SK-N-SH treated with all-trans-retinoic acid at 6 μM for 48 hours (cell line): ENCODE measurements around the gene KLC1.

Source experiments
- CREB5 ChIP-seq: fragments of 250-450 bp; sonication (Bioruptor Pico); IDR thresholded peaks from 2 replicates; pipeline ENCODE4 v1.5.1; 2020; ENCODE audit warnings: low read depth, mild to moderate bottlenecking, moderate library complexity
- CSDC2 ChIP-seq: fragments of 250-450 bp; sonication (Bioruptor Pico); IDR thresholded peaks from 2 replicates; pipeline ENCODE4 v1.5.0; 2020; ENCODE audit warnings: mild to moderate bottlenecking, moderate library complexity
- ISL1 ChIP-seq: fragments of 250-450 bp; sonication (Bioruptor Pico); IDR thresholded peaks from 2 replicates; pipeline ENCODE4 v2.1.2; 2022; ENCODE audit warnings: mild to moderate bottlenecking, moderate library complexity
- PATZ1 ChIP-seq: fragments of 250-450 bp; sonication (Bioruptor Pico); IDR thresholded peaks from 2 replicates; pipeline ENCODE4 v1.8.0; 2020; ENCODE audit warnings: mild to moderate bottlenecking, moderate library complexity, borderline replicate concordance
- RARB ChIP-seq: fragments of 250-450 bp; sonication (Bioruptor Pico); IDR thresholded peaks from 2 replicates; pipeline ENCODE4 v1.8.0; 2021; ENCODE audit warnings: mild to moderate bottlenecking, moderate library complexity
- SNAI2 ChIP-seq: fragments of 250-450 bp; sonication (Bioruptor Pico); IDR thresholded peaks from 2 replicates; pipeline ENCODE4 v1.5.0; 2020; ENCODE audit warnings: mild to moderate bottlenecking, moderate library complexity
- TCF4 ChIP-seq: fragments of 250-450 bp; sonication (Bioruptor Pico); IDR thresholded peaks from 2 replicates; pipeline ENCODE4 v1.8.0; 2021; ENCODE audit warnings: mild to moderate bottlenecking, moderate library complexity, borderline replicate concordance
- TSHZ2 ChIP-seq: fragments of 250-450 bp; sonication (Bioruptor Pico); IDR thresholded peaks from 2 replicates; pipeline ENCODE4 v1.5.0; 2020; ENCODE audit warnings: mild to moderate bottlenecking, moderate library complexity
- ZC3H10 ChIP-seq: fragments of 250-450 bp; sonication (Bioruptor Pico); IDR thresholded peaks from 2 replicates; pipeline ENCODE4 v1.5.1; 2021; ENCODE audit warnings: mild to moderate bottlenecking, moderate library complexity
- ZFP3 ChIP-seq: fragments of 250-450 bp; sonication (Bioruptor Pico); IDR thresholded peaks from 2 replicates; pipeline ENCODE4 v1.5.0; 2020; ENCODE audit warnings: mild to moderate bottlenecking, moderate library complexity
- ZFP30 ChIP-seq: fragments of 450-650 bp; formaldehyde crosslinking; IDR thresholded peaks from 2 replicates; pipeline ENCODE4 v1.5.0; 2022; ENCODE audit warnings: mild to moderate bottlenecking, moderate library complexity
- ZNF565 ChIP-seq: fragments of 450-650 bp; formaldehyde crosslinking; conservative IDR thresholded peaks from 2 replicates; pipeline ENCODE4 v1.5.0; 2020; ENCODE audit warnings: low read depth, mild to moderate bottlenecking, moderate library complexity
- ZNF8 ChIP-seq: fragments of 450-650 bp; formaldehyde crosslinking; IDR thresholded peaks from 2 replicates; pipeline ENCODE4 v1.5.0; 2020; ENCODE audit warnings: mild to moderate bottlenecking, moderate library complexity

- no peak for TF ChIP-seq TSHZ2 (CRISPR knock-in tag)
- TF ChIP-seq TCF4: no peak
- no peak for TF ChIP-seq RARB (CRISPR knock-in tag)
- TF ChIP-seq ZFP30: no peak
- TF ChIP-seq ZFP3 (CRISPR knock-in tag): no peak
- no peak for TF ChIP-seq CSDC2 (CRISPR knock-in tag)
- no peak for TF ChIP-seq ZNF565 (CRISPR knock-in tag)
- TF ChIP-seq CREB5 (CRISPR knock-in tag): no peak
- no peak for TF ChIP-seq ZNF8
- TF ChIP-seq ISL1 (CRISPR knock-in tag): no peak
- TF ChIP-seq ZC3H10: no peak
- no peak for TF ChIP-seq PATZ1 (CRISPR knock-in tag)
- no peak for TF ChIP-seq SNAI2 (CRISPR knock-in tag)
These were observed 42.9 kb downstream of the KLC1 start for GRCh38 chr14:103671911-103672310.
